ENCODE measurements around the gene WLS. TPM values are rescaled to one million over a fixed set of nuclear protein-coding genes. Genes with fewer than 3 reads are reported as not detected.
"Not testable (repeated sequence)": the region's sequence is repeated elsewhere in the genome, so short reads cannot be mapped to it uniquely, and the experiment has no call there.

WLS gene
- total RNA-seq, 8 experiments from 2014 or later, result 13.4 to 430 (median 75.4) TPM

- ATAC-seq (replicated peaks in 6 of 8), result peak in 2 of 8 experiments; percentile 21 to 60
- H3K4me1 ChIP-seq (replicated peaks in 1 of 2), result no peaks in the 10 kb centered on the region
- WGBS, 10 experiments, result 83 to 100% (median 96%) methylated on average over 1 to 2 of the region's 2 CpGs; no CpG with 5 or more reads in 4 of the 10 experiments
- no peak overlapping the region for H3K27ac ChIP-seq
- H3K4me3 ChIP-seq, result no peak overlapping the region
- in situ Hi-C loops (cut with MboI; ENCODE audit: low pct_unique_long_range_greater_than_20kb in 2 of 9, low sequenced_read_pairs in 9 of 9, unreplicated experiment in 9 of 9), result no loop called here
Measured at GRCh38 chr1:68185743-68186142, 46.6 kb downstream of the WLS start.

GRCh38 chr1:68183895-68184294 is 48.4 kb downstream of the WLS start:
- H3K4me1 ChIP-seq (replicated peaks in 1 of 2), result no peaks in the 10 kb centered on the region
- no peak overlapping the region for H3K27ac ChIP-seq
- no peak for ATAC-seq (replicated peaks in 6 of 8)
- WGBS, 10 experiments, result 92 to 100% (median 100%) methylated on average over 1 to 2 of the region's 2 CpGs; no CpG with 5 or more reads in 2 of the 10 experiments
- H3K4me3 ChIP-seq, result no peak overlapping the region
- in situ Hi-C loops (cut with MboI; ENCODE audit: low pct_unique_long_range_greater_than_20kb in 2 of 9, low sequenced_read_pairs in 9 of 9, unreplicated experiment in 9 of 9), result no loop called here

- 60 to 100% (median 80%) methylated on average over 1 of the region's 1 CpG; no CpG with 5 or more reads in 3 of the 10 experiments for WGBS, 10 experiments
- in situ Hi-C loops (cut with MboI; ENCODE audit: low pct_unique_long_range_greater_than_20kb in 2 of 9, low sequenced_read_pairs in 9 of 9, unreplicated experiment in 9 of 9), result no loop called here
- peaks cover 0 to 2% of the 10 kb centered on the region in 2 donors for H3K4me1 ChIP-seq (replicated peaks in 1 of 2)
- no peak overlapping the region for H3K27ac ChIP-seq
- no peak overlapping the region for H3K4me3 ChIP-seq
- ATAC-seq (replicated peaks in 6 of 8), result no peak
Measured at GRCh38 chr1:68181165-68181556, 51.2 kb downstream of the WLS start.

- H3K4me1 ChIP-seq (replicated peaks in 1 of 2), result peaks cover 0 to 7% of the 10 kb centered on the region in 2 donors
- in situ Hi-C loops (cut with MboI; ENCODE audit: low pct_unique_long_range_greater_than_20kb in 2 of 9, low sequenced_read_pairs in 9 of 9, unreplicated experiment in 9 of 9), result no loop called here
- no peak for ATAC-seq (replicated peaks in 6 of 8)
- H3K27ac ChIP-seq, result no peak overlapping the region
- H3K4me3 ChIP-seq, result no peak overlapping the region
Measured at GRCh38 chr1:68180441-68181164, 51.7 kb downstream of the WLS start.

GRCh38 chr1:68178821-68179490 is 53.4 kb downstream of the WLS start:
- in situ Hi-C loops (cut with MboI; ENCODE audit: low pct_unique_long_range_greater_than_20kb in 2 of 9, low sequenced_read_pairs in 9 of 9, unreplicated experiment in 9 of 9), result no loop called here
- H3K4me3 ChIP-seq, result no peak overlapping the region
- no peak overlapping the region for H3K27ac ChIP-seq
- ATAC-seq (replicated peaks in 6 of 8), result no peak
- 47 to 100% (median 89%) methylated on average over 1 to 4 of the region's 4 CpGs for WGBS, 10 experiments
- peaks cover 4 to 15% of the 10 kb centered on the region in 2 donors for H3K4me1 ChIP-seq (replicated peaks in 1 of 2)

GRCh38 chr1:68175621-68176398 is 56.5 kb downstream of the WLS start:
- WGBS, 10 experiments, result 75 to 100% (median 88%) methylated on average over 1 to 8 of the region's 8 CpGs; no CpG with 5 or more reads in 1 of the 10 experiments
- Histone ChIP-seq H3K4me3 (no peak overlapping the region), H3K4me1 (replicated peaks in 1 of 2) (peaks cover 11 to 25% of the 10 kb centered on the region in 2 donors), H3K27ac (no peak overlapping the region)
- ATAC-seq (replicated peaks in 6 of 8), result no peak
- in situ Hi-C loops (cut with MboI; ENCODE audit: low pct_unique_long_range_greater_than_20kb in 2 of 9, low sequenced_read_pairs in 9 of 9, unreplicated experiment in 9 of 9), result no loop called here

- in situ Hi-C loops (cut with MboI; ENCODE audit: low pct_unique_long_range_greater_than_20kb in 2 of 9, low sequenced_read_pairs in 9 of 9, unreplicated experiment in 9 of 9), result no loop called here
- no peak overlapping the region for H3K4me3 ChIP-seq
- no peak overlapping the region for H3K27ac ChIP-seq
- no peak for ATAC-seq (replicated peaks in 6 of 8)
- peaks cover 11 to 25% of the 10 kb centered on the region in 2 donors for H3K4me1 ChIP-seq (replicated peaks in 1 of 2)
- WGBS, 10 experiments, result 67 to 100% (median 100%) methylated on average over 1 of the region's 1 CpG; no CpG with 5 or more reads in 7 of the 10 experiments
Measured at GRCh38 chr1:68174738-68175113, 57.6 kb downstream of the WLS start.

GRCh38 chr1:68173936-68174737 is 58.2 kb downstream of the WLS start:
- Histone ChIP-seq H3K4me3 (no peak overlapping the region), H3K27ac (no peak overlapping the region), H3K4me1 (replicated peaks in 1 of 2) (peaks cover 11 to 25% of the 10 kb centered on the region in 2 donors)
- ATAC-seq (replicated peaks in 6 of 8), result peak; percentile 82 to 91 (median 86)
- 4 to 100% (median 43%) methylated on average over 3 to 12 of the region's 14 CpGs; no CpG with 5 or more reads in 2 of the 10 experiments for WGBS, 10 experiments
- in situ Hi-C loops (cut with MboI; ENCODE audit: low pct_unique_long_range_greater_than_20kb in 2 of 9, low sequenced_read_pairs in 9 of 9, unreplicated experiment in 9 of 9), result no loop called here

GRCh38 chr1:68173283-68173935 is 58.9 kb downstream of the WLS start:
- peak; percentile 6 to 71 (median 56) for ATAC-seq (replicated peaks in 6 of 8)
- no peak overlapping the region for H3K27ac ChIP-seq
- WGBS, 10 experiments, result 24 to 60% (median 36%) methylated on average over 2 to 6 of the region's 6 CpGs
- peaks cover 11 to 25% of the 10 kb centered on the region in 2 donors for H3K4me1 ChIP-seq (replicated peaks in 1 of 2)
- in situ Hi-C loops (cut with MboI; ENCODE audit: low pct_unique_long_range_greater_than_20kb in 2 of 9, low sequenced_read_pairs in 9 of 9, unreplicated experiment in 9 of 9), result no loop called here
- no peak overlapping the region for H3K4me3 ChIP-seq

- in situ Hi-C loops (cut with MboI; ENCODE audit: low pct_unique_long_range_greater_than_20kb in 2 of 9, low sequenced_read_pairs in 9 of 9, unreplicated experiment in 9 of 9); ATAC-seq (replicated peaks in 6 of 8): not testable (repeated sequence)
- peaks cover 11 to 25% of the 10 kb centered on the region in 2 donors for H3K4me1 ChIP-seq (replicated peaks in 1 of 2)
Measured at GRCh38 chr1:68171795-68172194, 60.5 kb downstream of the WLS start.

GRCh38 chr1:68168545-68169171 is 63.7 kb downstream of the WLS start:
- peaks cover 4 to 7% of the 10 kb centered on the region in 2 donors for H3K4me1 ChIP-seq (replicated peaks in 1 of 2)
- no peak overlapping the region for H3K4me3 ChIP-seq
- 0 to 100% (median 62%) methylated on average over 1 to 4 of the region's 4 CpGs; no CpG with 5 or more reads in 1 of the 10 experiments for WGBS, 10 experiments
- ATAC-seq (replicated peaks in 6 of 8), result peak in 3 of 8 experiments; percentile 28 to 80 (median 51)
- no peak overlapping the region for H3K27ac ChIP-seq
- in situ Hi-C loops (cut with MboI; ENCODE audit: low pct_unique_long_range_greater_than_20kb in 2 of 9, low sequenced_read_pairs in 9 of 9, unreplicated experiment in 9 of 9), result no loop called here

More at GRCh38 chr1:68171795-68172194, 60.5 kb downstream of the WLS start:
- no CpG with 5 or more reads among the region's 1 CpG for WGBS, 10 experiments
- H3K4me3 ChIP-seq, H3K27ac ChIP-seq: not testable (repeated sequence)

- 91 to 100% (median 97%) methylated on average over 1 to 3 of the region's 3 CpGs; no CpG with 5 or more reads in 2 of the 10 experiments for whole genome bisulfite sequencing, 10 experiments
- no peak for ATAC-seq (replicated peaks in 6 of 8)
- Histone ChIP-seq H3K27ac (no peak overlapping the region), H3K4me3 (no peak overlapping the region), H3K4me1 (replicated peaks in 1 of 2) (no peaks in the 10 kb centered on the region)
- in situ Hi-C loops (cut with MboI; ENCODE audit: low pct_unique_long_range_greater_than_20kb in 2 of 9, low sequenced_read_pairs in 9 of 9, unreplicated experiment in 9 of 9), result no loop called here
Measured at GRCh38 chr1:68167211-68167610, 65.1 kb downstream of the WLS start.
